Ovary (tissue), 3 donors: ENCODE measurements around the gene YARS2.

Experiments used
- EP300 ChIP-seq: sonication (generic); formaldehyde crosslinking; IDR thresholded peaks from one replicate; pipeline ENCODE4 v1.6.1; 2017; ENCODE audit warnings: antibody characterized with exemption
- POLR2A ChIP-seq: fragments of 450-650 bp; IDR thresholded peaks from one replicate; pipeline ENCODE4 v1.6.1; 2017; ENCODE audit warnings: antibody characterized with exemption, mild to moderate bottlenecking, moderate library complexity
- TF ChIP-seq, protein P1 (sequence below), 3 donors: fragments of 450-650 bp in 2 of 3; fragments of 200-600 bp in 1 of 3; IDR thresholded peaks; one replicate each; pipeline versions ENCODE4 v1.5.1 to v1.8.0; 2016 to 2022; ENCODE audit warnings: antibody characterized with exemption in 3 of 3, mild to moderate bottlenecking in 1 of 3
- donor health status: DM: no; HTN: no; CAD: no.

GRCh38 chr12:32697445-32697844, 58.3 kb downstream of the YARS2 start:
- TF ChIP-seq, protein P1, sequence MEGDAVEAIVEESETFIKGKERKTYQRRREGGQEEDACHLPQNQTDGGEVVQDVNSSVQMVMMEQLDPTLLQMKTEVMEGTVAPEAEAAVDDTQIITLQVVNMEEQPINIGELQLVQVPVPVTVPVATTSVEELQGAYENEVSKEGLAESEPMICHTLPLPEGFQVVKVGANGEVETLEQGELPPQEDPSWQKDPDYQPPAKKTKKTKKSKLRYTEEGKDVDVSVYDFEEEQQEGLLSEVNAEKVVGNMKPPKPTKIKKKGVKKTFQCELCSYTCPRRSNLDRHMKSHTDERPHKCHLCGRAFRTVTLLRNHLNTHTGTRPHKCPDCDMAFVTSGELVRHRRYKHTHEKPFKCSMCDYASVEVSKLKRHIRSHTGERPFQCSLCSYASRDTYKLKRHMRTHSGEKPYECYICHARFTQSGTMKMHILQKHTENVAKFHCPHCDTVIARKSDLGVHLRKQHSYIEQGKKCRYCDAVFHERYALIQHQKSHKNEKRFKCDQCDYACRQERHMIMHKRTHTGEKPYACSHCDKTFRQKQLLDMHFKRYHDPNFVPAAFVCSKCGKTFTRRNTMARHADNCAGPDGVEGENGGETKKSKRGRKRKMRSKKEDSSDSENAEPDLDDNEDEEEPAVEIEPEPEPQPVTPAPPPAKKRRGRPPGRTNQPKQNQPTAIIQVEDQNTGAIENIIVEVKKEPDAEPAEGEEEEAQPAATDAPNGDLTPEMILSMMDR (IDR thresholded peaks at IDR 0.05), result no peak
- TF ChIP-seq EP300 (no peak), POLR2A (no peak)
